Measurements from ENCODE around the gene FHOD3. TPM values are rescaled to one million over a fixed set of nuclear protein-coding genes. Genes with fewer than 3 reads are reported as not detected.

Gene FHOD3
- total and polyA plus RNA-seq, 4 donors = 0.57 to 1.3 (median 1.2) TPM; not detected in 1

DNA sequence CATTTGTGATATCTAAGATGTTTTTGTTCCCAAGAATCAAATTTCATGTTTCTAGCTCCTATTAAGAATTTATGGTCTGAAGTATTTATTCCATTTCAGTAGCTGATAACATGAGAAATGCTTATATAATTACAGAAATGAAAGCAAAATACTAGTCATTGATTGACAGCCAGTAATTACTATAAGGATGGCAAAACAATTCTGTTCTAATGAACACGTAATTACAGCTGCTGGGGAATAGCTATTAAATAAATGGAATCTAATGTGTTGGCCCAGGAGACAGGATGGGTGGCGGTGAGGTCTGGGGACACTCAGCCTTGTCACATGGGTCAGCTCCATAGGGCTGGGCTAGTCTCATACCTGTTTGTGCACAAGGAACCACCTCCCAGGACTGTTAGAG, 263.5 kb downstream of the FHOD3 start:
- 96% methylated on average over 2 of the region's 2 CpGs for WGBS
- Histone ChIP-seq H3K9ac (ENCODE audit: low read depth in 1 of 2, low read length in 2 of 2) (no peak overlapping the region), H3K4me1 (ENCODE audit: control insufficient read depth in 4 of 4, insufficient read depth in 4 of 4, low read length in 3 of 4) (no peaks in the 10 kb centered on the region), H3K9me3 (ENCODE audit: control insufficient read depth in 4 of 4, low read length in 3 of 4) (no peaks in the 10 kb centered on the region), H3K36me3 (ENCODE audit: control insufficient read depth in 4 of 4, insufficient read depth in 3 of 4, low read depth in 1 of 4, low read length in 3 of 4) (no peaks in the 10 kb centered on the region), H3K27ac (ENCODE audit: low read depth in 1 of 2, low read length in 2 of 2) (no peak overlapping the region), H3K4me3 (ENCODE audit: low read depth in 1 of 3, low read length in 3 of 3) (no peak overlapping the region), H3K27me3 (ENCODE audit: control insufficient read depth in 4 of 4, insufficient read depth in 4 of 4, low read length in 3 of 4) (peaks cover 0 to 4% (median under 1%) of the 10 kb centered on the region in 4 donors)
- no peak for DNase-seq (ENCODE audit: low spot score)
- TF ChIP-seq GABPA (IDR thresholded peaks at IDR 0.05 in 1 of 2, conservative IDR thresholded peaks at IDR 0.05 in 1 of 2) (no peak), HNF4A (conservative IDR thresholded peaks at IDR 0.05) (no peak), NR2F2 (IDR thresholded peaks at IDR 0.05) (no peak), JUND (IDR thresholded peaks at IDR 0.05) (no peak), FOXA1 (IDR thresholded peaks at IDR 0.05) (no peak), FOXA2 (IDR thresholded peaks at IDR 0.05) (no peak), SP1 (IDR thresholded peaks at IDR 0.05) (no peak), RAD21 (IDR thresholded peaks at IDR 0.05) (no peak), RXRA (IDR thresholded peaks at IDR 0.05) (no peak)
- TF ChIP-seq, protein P1, sequence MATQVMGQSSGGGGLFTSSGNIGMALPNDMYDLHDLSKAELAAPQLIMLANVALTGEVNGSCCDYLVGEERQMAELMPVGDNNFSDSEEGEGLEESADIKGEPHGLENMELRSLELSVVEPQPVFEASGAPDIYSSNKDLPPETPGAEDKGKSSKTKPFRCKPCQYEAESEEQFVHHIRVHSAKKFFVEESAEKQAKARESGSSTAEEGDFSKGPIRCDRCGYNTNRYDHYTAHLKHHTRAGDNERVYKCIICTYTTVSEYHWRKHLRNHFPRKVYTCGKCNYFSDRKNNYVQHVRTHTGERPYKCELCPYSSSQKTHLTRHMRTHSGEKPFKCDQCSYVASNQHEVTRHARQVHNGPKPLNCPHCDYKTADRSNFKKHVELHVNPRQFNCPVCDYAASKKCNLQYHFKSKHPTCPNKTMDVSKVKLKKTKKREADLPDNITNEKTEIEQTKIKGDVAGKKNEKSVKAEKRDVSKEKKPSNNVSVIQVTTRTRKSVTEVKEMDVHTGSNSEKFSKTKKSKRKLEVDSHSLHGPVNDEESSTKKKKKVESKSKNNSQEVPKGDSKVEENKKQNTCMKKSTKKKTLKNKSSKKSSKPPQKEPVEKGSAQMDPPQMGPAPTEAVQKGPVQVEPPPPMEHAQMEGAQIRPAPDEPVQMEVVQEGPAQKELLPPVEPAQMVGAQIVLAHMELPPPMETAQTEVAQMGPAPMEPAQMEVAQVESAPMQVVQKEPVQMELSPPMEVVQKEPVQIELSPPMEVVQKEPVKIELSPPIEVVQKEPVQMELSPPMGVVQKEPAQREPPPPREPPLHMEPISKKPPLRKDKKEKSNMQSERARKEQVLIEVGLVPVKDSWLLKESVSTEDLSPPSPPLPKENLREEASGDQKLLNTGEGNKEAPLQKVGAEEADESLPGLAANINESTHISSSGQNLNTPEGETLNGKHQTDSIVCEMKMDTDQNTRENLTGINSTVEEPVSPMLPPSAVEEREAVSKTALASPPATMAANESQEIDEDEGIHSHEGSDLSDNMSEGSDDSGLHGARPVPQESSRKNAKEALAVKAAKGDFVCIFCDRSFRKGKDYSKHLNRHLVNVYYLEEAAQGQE (IDR thresholded peaks at IDR 0.05) = no peak
- TF ChIP-seq, protein P2, sequence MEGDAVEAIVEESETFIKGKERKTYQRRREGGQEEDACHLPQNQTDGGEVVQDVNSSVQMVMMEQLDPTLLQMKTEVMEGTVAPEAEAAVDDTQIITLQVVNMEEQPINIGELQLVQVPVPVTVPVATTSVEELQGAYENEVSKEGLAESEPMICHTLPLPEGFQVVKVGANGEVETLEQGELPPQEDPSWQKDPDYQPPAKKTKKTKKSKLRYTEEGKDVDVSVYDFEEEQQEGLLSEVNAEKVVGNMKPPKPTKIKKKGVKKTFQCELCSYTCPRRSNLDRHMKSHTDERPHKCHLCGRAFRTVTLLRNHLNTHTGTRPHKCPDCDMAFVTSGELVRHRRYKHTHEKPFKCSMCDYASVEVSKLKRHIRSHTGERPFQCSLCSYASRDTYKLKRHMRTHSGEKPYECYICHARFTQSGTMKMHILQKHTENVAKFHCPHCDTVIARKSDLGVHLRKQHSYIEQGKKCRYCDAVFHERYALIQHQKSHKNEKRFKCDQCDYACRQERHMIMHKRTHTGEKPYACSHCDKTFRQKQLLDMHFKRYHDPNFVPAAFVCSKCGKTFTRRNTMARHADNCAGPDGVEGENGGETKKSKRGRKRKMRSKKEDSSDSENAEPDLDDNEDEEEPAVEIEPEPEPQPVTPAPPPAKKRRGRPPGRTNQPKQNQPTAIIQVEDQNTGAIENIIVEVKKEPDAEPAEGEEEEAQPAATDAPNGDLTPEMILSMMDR (IDR thresholded peaks at IDR 0.05; ENCODE audit: low read depth, low read length, missing input control) = no peak
- TF ChIP-seq, protein P3, sequence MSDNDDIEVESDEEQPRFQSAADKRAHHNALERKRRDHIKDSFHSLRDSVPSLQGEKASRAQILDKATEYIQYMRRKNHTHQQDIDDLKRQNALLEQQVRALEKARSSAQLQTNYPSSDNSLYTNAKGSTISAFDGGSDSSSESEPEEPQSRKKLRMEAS (IDR thresholded peaks at IDR 0.05) = no peak
- TF ChIP-seq, protein P4, sequence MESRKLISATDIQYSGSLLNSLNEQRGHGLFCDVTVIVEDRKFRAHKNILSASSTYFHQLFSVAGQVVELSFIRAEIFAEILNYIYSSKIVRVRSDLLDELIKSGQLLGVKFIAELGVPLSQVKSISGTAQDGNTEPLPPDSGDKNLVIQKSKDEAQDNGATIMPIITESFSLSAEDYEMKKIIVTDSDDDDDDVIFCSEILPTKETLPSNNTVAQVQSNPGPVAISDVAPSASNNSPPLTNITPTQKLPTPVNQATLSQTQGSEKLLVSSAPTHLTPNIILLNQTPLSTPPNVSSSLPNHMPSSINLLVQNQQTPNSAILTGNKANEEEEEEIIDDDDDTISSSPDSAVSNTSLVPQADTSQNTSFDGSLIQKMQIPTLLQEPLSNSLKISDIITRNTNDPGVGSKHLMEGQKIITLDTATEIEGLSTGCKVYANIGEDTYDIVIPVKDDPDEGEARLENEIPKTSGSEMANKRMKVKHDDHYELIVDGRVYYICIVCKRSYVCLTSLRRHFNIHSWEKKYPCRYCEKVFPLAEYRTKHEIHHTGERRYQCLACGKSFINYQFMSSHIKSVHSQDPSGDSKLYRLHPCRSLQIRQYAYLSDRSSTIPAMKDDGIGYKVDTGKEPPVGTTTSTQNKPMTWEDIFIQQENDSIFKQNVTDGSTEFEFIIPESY (IDR thresholded peaks at IDR 0.05) = no peak

DNA sequence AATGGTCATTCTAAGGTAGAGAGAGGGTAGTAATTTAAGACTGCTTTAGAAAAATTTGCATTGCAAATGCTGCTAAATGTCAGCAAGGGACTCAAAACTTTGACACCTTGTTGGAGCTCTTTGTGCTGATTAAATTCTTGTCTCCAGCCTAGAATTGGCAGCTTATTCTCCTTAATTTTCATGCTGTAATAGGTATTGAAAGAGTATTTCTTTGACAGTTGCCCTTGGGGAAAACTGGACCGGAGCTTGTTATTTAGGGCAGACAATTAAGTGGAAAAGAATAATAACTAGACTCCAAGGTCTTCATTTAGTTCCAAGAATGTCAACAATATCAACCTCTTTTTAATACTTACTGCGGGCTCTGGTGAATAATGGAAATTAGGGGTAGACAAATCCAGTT, 267.3 kb downstream of the FHOD3 start:
- no peak for DNase-seq (ENCODE audit: low spot score)
- Histone ChIP-seq H3K9me3 (ENCODE audit: control insufficient read depth in 4 of 4, low read length in 3 of 4) (no peaks in the 10 kb centered on the region), H3K9ac (ENCODE audit: low read depth in 1 of 2, low read length in 2 of 2) (no peak overlapping the region), H3K27me3 (ENCODE audit: control insufficient read depth in 4 of 4, insufficient read depth in 4 of 4, low read length in 3 of 4) (peaks cover 0 to 10% (median under 1%) of the 10 kb centered on the region in 4 donors), H3K4me1 (ENCODE audit: control insufficient read depth in 4 of 4, insufficient read depth in 4 of 4, low read length in 3 of 4) (no peaks in the 10 kb centered on the region), H3K27ac (ENCODE audit: low read depth in 1 of 2, low read length in 2 of 2) (no peak overlapping the region), H3K36me3 (ENCODE audit: control insufficient read depth in 4 of 4, insufficient read depth in 3 of 4, low read depth in 1 of 4, low read length in 3 of 4) (no peaks in the 10 kb centered on the region), H3K4me3 (ENCODE audit: low read depth in 1 of 3, low read length in 3 of 3) (no peak overlapping the region)
- TF ChIP-seq FOXA2 (IDR thresholded peaks at IDR 0.05) (no peak), NR2F2 (IDR thresholded peaks at IDR 0.05) (no peak), RAD21 (IDR thresholded peaks at IDR 0.05) (no peak), JUND (IDR thresholded peaks at IDR 0.05) (no peak), HNF4G (IDR thresholded peaks at IDR 0.05) (no peak), YY1 (IDR thresholded peaks at IDR 0.05) (no peak), RXRA (IDR thresholded peaks at IDR 0.05) (no peak), EGR1 (IDR thresholded peaks at IDR 0.05; ENCODE audit: low read depth in 2 of 2) (no peak)
- TF ChIP-seq, protein P2 (IDR thresholded peaks at IDR 0.05; ENCODE audit: low read depth, low read length, missing input control) = no peak
- TF ChIP-seq, protein P1 (IDR thresholded peaks at IDR 0.05) = no peak
- WGBS = 86% methylated on average over 2 of the region's 2 CpGs
